Measurements from ENCODE around the gene RILPL2.

DNA sequence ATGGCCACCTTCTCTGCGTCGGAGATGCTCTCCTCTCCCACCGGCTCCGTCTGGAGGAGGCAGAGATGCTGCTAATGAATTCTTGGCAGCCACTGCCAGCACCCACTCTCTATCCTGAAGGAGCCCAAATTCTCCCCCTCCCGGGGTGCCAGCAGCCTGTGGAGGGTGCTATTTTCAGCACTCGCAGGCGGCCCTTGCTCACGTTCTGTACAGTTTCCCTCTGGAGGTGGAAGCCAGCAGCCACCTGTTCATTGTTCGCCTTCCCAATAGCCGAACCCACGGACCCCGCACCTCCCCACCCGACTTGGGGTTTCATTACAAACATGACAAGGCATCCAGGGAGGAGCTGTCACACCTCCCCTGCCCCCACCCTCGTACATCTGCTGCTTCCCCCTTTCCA is 49.3 kb upstream of the RILPL2 start:
- TF ChIP-seq, protein P1, sequence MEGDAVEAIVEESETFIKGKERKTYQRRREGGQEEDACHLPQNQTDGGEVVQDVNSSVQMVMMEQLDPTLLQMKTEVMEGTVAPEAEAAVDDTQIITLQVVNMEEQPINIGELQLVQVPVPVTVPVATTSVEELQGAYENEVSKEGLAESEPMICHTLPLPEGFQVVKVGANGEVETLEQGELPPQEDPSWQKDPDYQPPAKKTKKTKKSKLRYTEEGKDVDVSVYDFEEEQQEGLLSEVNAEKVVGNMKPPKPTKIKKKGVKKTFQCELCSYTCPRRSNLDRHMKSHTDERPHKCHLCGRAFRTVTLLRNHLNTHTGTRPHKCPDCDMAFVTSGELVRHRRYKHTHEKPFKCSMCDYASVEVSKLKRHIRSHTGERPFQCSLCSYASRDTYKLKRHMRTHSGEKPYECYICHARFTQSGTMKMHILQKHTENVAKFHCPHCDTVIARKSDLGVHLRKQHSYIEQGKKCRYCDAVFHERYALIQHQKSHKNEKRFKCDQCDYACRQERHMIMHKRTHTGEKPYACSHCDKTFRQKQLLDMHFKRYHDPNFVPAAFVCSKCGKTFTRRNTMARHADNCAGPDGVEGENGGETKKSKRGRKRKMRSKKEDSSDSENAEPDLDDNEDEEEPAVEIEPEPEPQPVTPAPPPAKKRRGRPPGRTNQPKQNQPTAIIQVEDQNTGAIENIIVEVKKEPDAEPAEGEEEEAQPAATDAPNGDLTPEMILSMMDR (IDR thresholded peaks at IDR 0.05) = no peak
- no peak for TF ChIP-seq POLR2A (IDR thresholded peaks at IDR 0.05)
